ENCODE results near the gene IKZF3. TPM values are rescaled to one million over a fixed set of nuclear protein-coding genes. Genes with fewer than 3 reads are reported as not detected.
A peak's percentile ranks its signal among the peaks of the same experiment; 100 is the strongest.
"Not testable (repeated sequence)": the region's sequence is repeated elsewhere in the genome, so short reads cannot be mapped to it uniquely, and the experiment has no call there.

Gene IKZF3
- total RNA-seq, 1 donor from 2014 or later: 0.52 TPM

- peak overlapping the region; percentile 65 to 88 (median 87) for H3K9ac ChIP-seq (ENCODE audit: low read depth in 1 of 3, low read length in 3 of 3)
- no peaks in the 10 kb centered on the region for H3K36me3 ChIP-seq (ENCODE audit: control insufficient read depth in 3 of 3, insufficient read depth in 3 of 3, low read length in 3 of 3)
- peaks cover 4 to 31% (median 18%) of the 10 kb centered on the region in 3 donors for H3K4me1 ChIP-seq (ENCODE audit: control insufficient read depth in 3 of 3, insufficient read depth in 3 of 3, low read length in 3 of 3)
- H3K4me3 ChIP-seq (ENCODE audit: low read length in 3 of 3): peak overlapping the region; percentile 72 to 86 (median 82)
- peak overlapping the region; percentile 83 for H3K27ac ChIP-seq (ENCODE audit: low read depth, low read length)
- no peaks in the 10 kb centered on the region for H3K9me3 ChIP-seq (ENCODE audit: control insufficient read depth in 3 of 3, low read length in 3 of 3)
- no peaks in the 10 kb centered on the region for H3K27me3 ChIP-seq (ENCODE audit: control insufficient read depth in 3 of 3, insufficient read depth in 3 of 3, low read length in 3 of 3)
Observed at GRCh38 chr17:39753514-39754160, 110.5 kb downstream of the IKZF3 start.

- Histone ChIP-seq H3K27ac (ENCODE audit: low read depth, low read length) (no peak overlapping the region), H3K9me3 (ENCODE audit: control insufficient read depth in 3 of 3, low read length in 3 of 3) (no peaks in the 10 kb centered on the region), H3K36me3 (ENCODE audit: control insufficient read depth in 3 of 3, insufficient read depth in 3 of 3, low read length in 3 of 3) (no peaks in the 10 kb centered on the region), H3K4me1 (ENCODE audit: control insufficient read depth in 3 of 3, insufficient read depth in 3 of 3, low read length in 3 of 3) (peaks cover 4 to 31% (median 18%) of the 10 kb centered on the region in 3 donors), H3K4me3 (ENCODE audit: low read length in 3 of 3) (no peak overlapping the region), H3K9ac (ENCODE audit: low read depth in 1 of 3, low read length in 3 of 3) (no peak overlapping the region), H3K27me3 (ENCODE audit: control insufficient read depth in 3 of 3, insufficient read depth in 3 of 3, low read length in 3 of 3) (no peaks in the 10 kb centered on the region)
Observed at GRCh38 chr17:39752241-39752881, 111.8 kb downstream of the IKZF3 start.

GRCh38 chr17:39751637-39752036, 112.5 kb downstream of the IKZF3 start:
- H3K4me3 ChIP-seq (ENCODE audit: low read length in 3 of 3): no peak overlapping the region
- peaks cover 4 to 31% (median 18%) of the 10 kb centered on the region in 3 donors for H3K4me1 ChIP-seq (ENCODE audit: control insufficient read depth in 3 of 3, insufficient read depth in 3 of 3, low read length in 3 of 3)
- no peak overlapping the region for H3K27ac ChIP-seq (ENCODE audit: low read depth, low read length)
- no peaks in the 10 kb centered on the region for H3K36me3 ChIP-seq (ENCODE audit: control insufficient read depth in 3 of 3, insufficient read depth in 3 of 3, low read length in 3 of 3)
- no peak overlapping the region for H3K9ac ChIP-seq (ENCODE audit: low read depth in 1 of 3, low read length in 3 of 3)
- no peaks in the 10 kb centered on the region for H3K9me3 ChIP-seq (ENCODE audit: control insufficient read depth in 3 of 3, low read length in 3 of 3)
- H3K27me3 ChIP-seq (ENCODE audit: control insufficient read depth in 3 of 3, insufficient read depth in 3 of 3, low read length in 3 of 3): no peaks in the 10 kb centered on the region

GRCh38 chr17:39751016-39751543, 113.0 kb downstream of the IKZF3 start:
- H3K27ac ChIP-seq (ENCODE audit: low read depth, low read length): no peak overlapping the region
- no peaks in the 10 kb centered on the region for H3K36me3 ChIP-seq (ENCODE audit: control insufficient read depth in 3 of 3, insufficient read depth in 3 of 3, low read length in 3 of 3)

GRCh38 chr17:39750131-39751015, 113.7 kb downstream of the IKZF3 start:
- H3K9ac ChIP-seq (ENCODE audit: low read depth in 1 of 3, low read length in 3 of 3): peak overlapping the region in 1 of 3 donors; percentile 33
- H3K4me1 ChIP-seq (ENCODE audit: control insufficient read depth in 3 of 3, insufficient read depth in 3 of 3, low read length in 3 of 3): peaks cover 4 to 29% (median 18%) of the 10 kb centered on the region in 3 donors
- H3K4me3 ChIP-seq (ENCODE audit: low read length in 3 of 3): no peak overlapping the region
- H3K36me3 ChIP-seq (ENCODE audit: control insufficient read depth in 3 of 3, insufficient read depth in 3 of 3, low read length in 3 of 3): no peaks in the 10 kb centered on the region
- no peak overlapping the region for H3K27ac ChIP-seq (ENCODE audit: low read depth, low read length)
- no peaks in the 10 kb centered on the region for H3K27me3 ChIP-seq (ENCODE audit: control insufficient read depth in 3 of 3, insufficient read depth in 3 of 3, low read length in 3 of 3)
- H3K9me3 ChIP-seq (ENCODE audit: control insufficient read depth in 3 of 3, low read length in 3 of 3): no peaks in the 10 kb centered on the region

More at GRCh38 chr17:39751016-39751543, 113.0 kb downstream of the IKZF3 start:
- no peak overlapping the region for H3K4me3 ChIP-seq (ENCODE audit: low read length in 3 of 3)
- peaks cover 4 to 31% (median 18%) of the 10 kb centered on the region in 3 donors for H3K4me1 ChIP-seq (ENCODE audit: control insufficient read depth in 3 of 3, insufficient read depth in 3 of 3, low read length in 3 of 3)
- no peaks in the 10 kb centered on the region for H3K9me3 ChIP-seq (ENCODE audit: control insufficient read depth in 3 of 3, low read length in 3 of 3)
- no peaks in the 10 kb centered on the region for H3K27me3 ChIP-seq (ENCODE audit: control insufficient read depth in 3 of 3, insufficient read depth in 3 of 3, low read length in 3 of 3)
- H3K9ac ChIP-seq (ENCODE audit: low read depth in 1 of 3, low read length in 3 of 3): no peak overlapping the region

- Histone ChIP-seq H3K4me1 (ENCODE audit: control insufficient read depth in 3 of 3, insufficient read depth in 3 of 3, low read length in 3 of 3) (peaks cover 4 to 14% (median 12%) of the 10 kb centered on the region in 3 donors), H3K27me3 (ENCODE audit: control insufficient read depth in 3 of 3, insufficient read depth in 3 of 3, low read length in 3 of 3) (peaks cover 6 to 11% (median 9%) of the 10 kb centered on the region in 3 donors)
- not testable (repeated sequence) for H3K36me3 ChIP-seq (ENCODE audit: control insufficient read depth in 3 of 3, insufficient read depth in 3 of 3, low read length in 3 of 3); H3K9ac ChIP-seq (ENCODE audit: low read depth in 1 of 3, low read length in 3 of 3); H3K27ac ChIP-seq (ENCODE audit: low read depth, low read length); H3K4me3 ChIP-seq (ENCODE audit: low read length in 3 of 3); H3K9me3 ChIP-seq (ENCODE audit: control insufficient read depth in 3 of 3, low read length in 3 of 3)
Observed at GRCh38 chr17:39748444-39749034, 115.6 kb downstream of the IKZF3 start.

- Histone ChIP-seq H3K4me3 (ENCODE audit: low read length in 3 of 3) (no peak overlapping the region), H3K36me3 (ENCODE audit: control insufficient read depth in 3 of 3, insufficient read depth in 3 of 3, low read length in 3 of 3) (no peaks in the 10 kb centered on the region), H3K4me1 (ENCODE audit: control insufficient read depth in 3 of 3, insufficient read depth in 3 of 3, low read length in 3 of 3) (peaks cover 4 to 10% (median 6%) of the 10 kb centered on the region in 3 donors), H3K9ac (ENCODE audit: low read depth in 1 of 3, low read length in 3 of 3) (no peak overlapping the region), H3K27me3 (ENCODE audit: control insufficient read depth in 3 of 3, insufficient read depth in 3 of 3, low read length in 3 of 3) (peaks cover 12 to 19% (median 17%) of the 10 kb centered on the region in 3 donors), H3K27ac (ENCODE audit: low read depth, low read length) (no peak overlapping the region), H3K9me3 (ENCODE audit: control insufficient read depth in 3 of 3, low read length in 3 of 3) (no peaks in the 10 kb centered on the region)
Observed at GRCh38 chr17:39747745-39748144, 116.4 kb downstream of the IKZF3 start.

GRCh38 chr17:39746145-39746461, 118.0 kb downstream of the IKZF3 start:
- peaks cover 4 to 10% (median 6%) of the 10 kb centered on the region in 3 donors for H3K4me1 ChIP-seq (ENCODE audit: control insufficient read depth in 3 of 3, insufficient read depth in 3 of 3, low read length in 3 of 3)
- no peaks in the 10 kb centered on the region for H3K36me3 ChIP-seq (ENCODE audit: control insufficient read depth in 3 of 3, insufficient read depth in 3 of 3, low read length in 3 of 3)
- H3K27ac ChIP-seq (ENCODE audit: low read depth, low read length): no peak overlapping the region
- no peaks in the 10 kb centered on the region for H3K9me3 ChIP-seq (ENCODE audit: control insufficient read depth in 3 of 3, low read length in 3 of 3)
- no peak overlapping the region for H3K9ac ChIP-seq (ENCODE audit: low read depth in 1 of 3, low read length in 3 of 3)
- no peak overlapping the region for H3K4me3 ChIP-seq (ENCODE audit: low read length in 3 of 3)
- H3K27me3 ChIP-seq (ENCODE audit: control insufficient read depth in 3 of 3, insufficient read depth in 3 of 3, low read length in 3 of 3): peaks cover 21 to 33% (median 31%) of the 10 kb centered on the region in 3 donors

- no peaks in the 10 kb centered on the region for H3K36me3 ChIP-seq (ENCODE audit: control insufficient read depth in 3 of 3, insufficient read depth in 3 of 3, low read length in 3 of 3)
- H3K27me3 ChIP-seq (ENCODE audit: control insufficient read depth in 3 of 3, insufficient read depth in 3 of 3, low read length in 3 of 3): peaks cover 25 to 38% (median 37%) of the 10 kb centered on the region in 3 donors
- no peak overlapping the region for H3K4me3 ChIP-seq (ENCODE audit: low read length in 3 of 3)
- no peak overlapping the region for H3K27ac ChIP-seq (ENCODE audit: low read depth, low read length)
- no peaks in the 10 kb centered on the region for H3K9me3 ChIP-seq (ENCODE audit: control insufficient read depth in 3 of 3, low read length in 3 of 3)
- no peak overlapping the region for H3K9ac ChIP-seq (ENCODE audit: low read depth in 1 of 3, low read length in 3 of 3)
- peaks cover 3 to 6% (median 4%) of the 10 kb centered on the region in 3 donors for H3K4me1 ChIP-seq (ENCODE audit: control insufficient read depth in 3 of 3, insufficient read depth in 3 of 3, low read length in 3 of 3)
Observed at GRCh38 chr17:39745335-39746144, 118.6 kb downstream of the IKZF3 start.

All from skeletal muscle tissue (tissue), 4 donors.